ENCODE data around the gene JAM2.

- no peak for TF ChIP-seq CTCF (conservative IDR thresholded peaks at IDR 0.05)
- no peak for TF ChIP-seq EZH2 (IDR thresholded peaks at IDR 0.05; ENCODE audit: low read depth)
These were observed 95.0 kb downstream of the JAM2 start for GRCh38 chr21:25733859-25734653.
